HL-60 (cell line): ENCODE data around the gene KRT25.
"Not testable (repeated sequence)": the region's sequence is repeated elsewhere in the genome, so short reads cannot be mapped to it uniquely, and the experiment has no call there.

ENCODE experiments used
- DNase-seq, 2 experiments: peaks; one replicate each; pipeline ENCODE4 v3.0.0-alpha.2; 2010 to 2020; ENCODE audit warnings: low read depth in 1 of 2, low spot score in 1 of 2
- H3K27ac ChIP-seq: fragments of 250-450 bp; sonication (Bioruptor Pico); replicated peaks from 2 replicates; pipeline ENCODE4 v1.5.1; 2020; ENCODE audit warnings: mild to moderate bottlenecking, moderate library complexity
- H3K27me3 ChIP-seq: fragments of 250-450 bp; sonication (Bioruptor Pico); 2 replicates; pipeline ENCODE4 v1.5.1; 2021; ENCODE audit warnings: mild to moderate bottlenecking, moderate library complexity; ENCODE audit not compliant: insufficient read depth, poor library complexity, severe bottlenecking
- H3K4me3 ChIP-seq: replicated peaks from 2 replicates; pipeline ENCODE4 v1.5.1; 2011; ENCODE audit warnings: mild to moderate bottlenecking, control low read depth, low read length; ENCODE audit not compliant: insufficient read depth
- GABPA ChIP-seq: IDR thresholded peaks from 2 replicates; pipeline ENCODE4 v1.6.1; 2012; ENCODE audit warnings: low read depth
- POLR2AphosphoS5 ChIP-seq: IDR thresholded peaks from 2 replicates; pipeline ENCODE4 v1.6.1; 2012; ENCODE audit warnings: low read depth
- SPI1 ChIP-seq: IDR thresholded peaks from 2 replicates; pipeline ENCODE4 v1.6.1; 2012; ENCODE audit warnings: low read depth, mild to moderate bottlenecking, borderline replicate concordance
- TF ChIP-seq, protein P1 (sequence below): IDR thresholded peaks from one replicate; pipeline ENCODE4 v1.5.1; 2011; ENCODE audit warnings: low read length, control low read depth, inconsistent platforms; ENCODE audit not compliant: insufficient read depth
- TF ChIP-seq, protein P2 (sequence below): IDR thresholded peaks from 2 replicates; pipeline ENCODE4 v1.6.1; 2012; ENCODE audit warnings: low read depth; ENCODE audit not compliant: insufficient replicate concordance

The KRT25 gene

DNA sequence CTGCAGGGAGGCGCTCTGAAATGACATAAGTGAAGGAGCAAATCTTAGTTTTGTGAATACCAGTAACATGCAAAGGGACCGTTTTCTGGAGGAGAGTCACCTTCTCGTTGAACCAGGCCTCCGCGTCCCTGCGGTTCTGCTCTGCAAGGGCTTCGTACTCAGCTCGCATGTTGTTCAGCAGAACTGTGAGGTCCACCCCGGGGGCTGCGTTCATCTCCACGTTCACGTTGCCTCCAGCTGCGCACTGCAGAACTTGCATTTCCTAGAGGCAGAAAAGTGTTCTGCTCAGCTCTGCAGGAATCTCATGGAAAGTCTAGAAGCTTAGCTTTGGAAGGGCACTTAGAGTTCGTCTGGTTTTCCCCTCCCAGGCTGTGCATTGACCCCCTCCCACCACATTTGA is 4.1 kb downstream of the KRT25 start:
- Histone ChIP-seq H3K4me3 (no peak overlapping the region), H3K27ac (no peak overlapping the region), H3K27me3 (peaks cover 8% of the 10 kb centered on the region)
- no peak for TF ChIP-seq GABPA
- TF ChIP-seq, protein P1, sequence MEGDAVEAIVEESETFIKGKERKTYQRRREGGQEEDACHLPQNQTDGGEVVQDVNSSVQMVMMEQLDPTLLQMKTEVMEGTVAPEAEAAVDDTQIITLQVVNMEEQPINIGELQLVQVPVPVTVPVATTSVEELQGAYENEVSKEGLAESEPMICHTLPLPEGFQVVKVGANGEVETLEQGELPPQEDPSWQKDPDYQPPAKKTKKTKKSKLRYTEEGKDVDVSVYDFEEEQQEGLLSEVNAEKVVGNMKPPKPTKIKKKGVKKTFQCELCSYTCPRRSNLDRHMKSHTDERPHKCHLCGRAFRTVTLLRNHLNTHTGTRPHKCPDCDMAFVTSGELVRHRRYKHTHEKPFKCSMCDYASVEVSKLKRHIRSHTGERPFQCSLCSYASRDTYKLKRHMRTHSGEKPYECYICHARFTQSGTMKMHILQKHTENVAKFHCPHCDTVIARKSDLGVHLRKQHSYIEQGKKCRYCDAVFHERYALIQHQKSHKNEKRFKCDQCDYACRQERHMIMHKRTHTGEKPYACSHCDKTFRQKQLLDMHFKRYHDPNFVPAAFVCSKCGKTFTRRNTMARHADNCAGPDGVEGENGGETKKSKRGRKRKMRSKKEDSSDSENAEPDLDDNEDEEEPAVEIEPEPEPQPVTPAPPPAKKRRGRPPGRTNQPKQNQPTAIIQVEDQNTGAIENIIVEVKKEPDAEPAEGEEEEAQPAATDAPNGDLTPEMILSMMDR, result no peak
- no peak for TF ChIP-seq POLR2AphosphoS5
- TF ChIP-seq, protein P2, sequence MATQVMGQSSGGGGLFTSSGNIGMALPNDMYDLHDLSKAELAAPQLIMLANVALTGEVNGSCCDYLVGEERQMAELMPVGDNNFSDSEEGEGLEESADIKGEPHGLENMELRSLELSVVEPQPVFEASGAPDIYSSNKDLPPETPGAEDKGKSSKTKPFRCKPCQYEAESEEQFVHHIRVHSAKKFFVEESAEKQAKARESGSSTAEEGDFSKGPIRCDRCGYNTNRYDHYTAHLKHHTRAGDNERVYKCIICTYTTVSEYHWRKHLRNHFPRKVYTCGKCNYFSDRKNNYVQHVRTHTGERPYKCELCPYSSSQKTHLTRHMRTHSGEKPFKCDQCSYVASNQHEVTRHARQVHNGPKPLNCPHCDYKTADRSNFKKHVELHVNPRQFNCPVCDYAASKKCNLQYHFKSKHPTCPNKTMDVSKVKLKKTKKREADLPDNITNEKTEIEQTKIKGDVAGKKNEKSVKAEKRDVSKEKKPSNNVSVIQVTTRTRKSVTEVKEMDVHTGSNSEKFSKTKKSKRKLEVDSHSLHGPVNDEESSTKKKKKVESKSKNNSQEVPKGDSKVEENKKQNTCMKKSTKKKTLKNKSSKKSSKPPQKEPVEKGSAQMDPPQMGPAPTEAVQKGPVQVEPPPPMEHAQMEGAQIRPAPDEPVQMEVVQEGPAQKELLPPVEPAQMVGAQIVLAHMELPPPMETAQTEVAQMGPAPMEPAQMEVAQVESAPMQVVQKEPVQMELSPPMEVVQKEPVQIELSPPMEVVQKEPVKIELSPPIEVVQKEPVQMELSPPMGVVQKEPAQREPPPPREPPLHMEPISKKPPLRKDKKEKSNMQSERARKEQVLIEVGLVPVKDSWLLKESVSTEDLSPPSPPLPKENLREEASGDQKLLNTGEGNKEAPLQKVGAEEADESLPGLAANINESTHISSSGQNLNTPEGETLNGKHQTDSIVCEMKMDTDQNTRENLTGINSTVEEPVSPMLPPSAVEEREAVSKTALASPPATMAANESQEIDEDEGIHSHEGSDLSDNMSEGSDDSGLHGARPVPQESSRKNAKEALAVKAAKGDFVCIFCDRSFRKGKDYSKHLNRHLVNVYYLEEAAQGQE, result no peak
- TF ChIP-seq SPI1, result no peak
- no peak for DNase-seq

DNA sequence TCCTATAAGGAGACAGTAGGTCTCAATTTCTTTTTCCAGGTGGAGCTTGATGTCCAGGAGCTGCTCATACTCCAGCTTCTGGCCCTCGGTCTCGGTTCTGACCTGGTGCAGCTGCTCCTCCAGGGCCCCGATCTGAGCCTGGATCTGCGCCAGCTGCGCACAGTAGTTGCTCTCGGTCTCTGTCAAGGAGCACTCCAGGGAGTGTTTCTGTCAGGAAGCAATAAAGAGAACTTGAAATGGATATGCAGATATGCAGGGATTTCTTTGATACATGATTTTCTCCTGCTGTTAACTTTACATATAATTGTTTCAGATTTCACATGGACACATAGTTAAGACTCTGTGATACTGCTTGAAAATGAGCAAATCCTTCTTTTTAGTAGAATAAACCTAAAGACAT is 4.7 kb downstream of the KRT25 start:
- no peak for TF ChIP-seq SPI1
- TF ChIP-seq GABPA, result no peak
- TF ChIP-seq POLR2AphosphoS5, result no peak
- TF ChIP-seq, protein P2, result no peak
- TF ChIP-seq, protein P1, result no peak
- no peak for DNase-seq
- Histone ChIP-seq H3K4me3 (no peak overlapping the region), H3K27ac (no peak overlapping the region), H3K27me3 (peaks cover 8% of the 10 kb centered on the region)

DNA sequence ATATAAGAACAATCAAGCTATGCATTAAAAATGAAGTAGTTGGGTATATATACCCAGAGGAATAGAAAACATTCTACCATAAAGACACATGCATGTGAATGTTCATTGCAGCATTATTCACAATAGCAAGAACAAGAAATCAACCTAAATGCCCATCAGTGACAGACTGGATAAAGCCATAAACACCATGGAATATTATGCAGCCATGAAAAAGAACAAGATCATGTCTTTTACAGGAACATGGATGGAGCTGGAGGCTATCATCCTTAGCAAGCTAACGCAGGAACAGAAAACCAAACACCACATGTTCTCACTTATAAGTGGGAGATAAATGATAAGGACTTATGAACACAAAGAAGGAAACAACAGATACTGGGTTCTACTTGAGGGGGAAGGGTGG is 6.5 kb downstream of the KRT25 start:
- not testable (repeated sequence) for H3K4me3 ChIP-seq, DNase-seq, H3K27ac ChIP-seq, H3K27me3 ChIP-seq

DNA sequence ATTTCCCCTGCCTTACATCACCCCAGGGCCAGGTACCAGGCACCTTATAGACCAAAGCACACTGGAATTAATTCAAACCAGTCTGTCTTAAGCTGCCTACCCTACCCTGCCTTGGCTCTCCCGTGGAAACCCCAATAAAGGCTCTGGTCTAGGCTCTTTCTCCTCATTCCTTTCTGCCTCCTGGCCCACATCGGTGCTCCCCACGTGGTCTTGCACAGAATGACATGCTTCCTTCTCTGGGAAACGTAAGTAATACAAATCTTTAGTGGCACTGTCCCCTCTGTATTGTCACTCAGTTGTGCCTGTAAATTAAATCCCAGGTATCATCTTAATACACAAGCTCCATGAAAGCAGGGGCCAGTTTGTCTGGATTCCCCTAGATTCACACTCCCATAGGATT is 16.6 kb downstream of the KRT25 start:
- DNase-seq, result no peak
- Histone ChIP-seq H3K27ac (no peak overlapping the region), H3K4me3 (no peak overlapping the region), H3K27me3 (peaks cover 12% of the 10 kb centered on the region)
- TF ChIP-seq GABPA (no peak), SPI1 (no peak), POLR2AphosphoS5 (no peak)
- TF ChIP-seq, protein P1, result no peak
- TF ChIP-seq, protein P2, result no peak
